GM19438 (cell line): ENCODE data around the gene TEX29.

Experiments used
- ATAC-seq: cut with Tn5 transposase; IDR thresholded peaks from one replicate; pipeline ENCODE4 v1.9.1; 2021; ENCODE audit warnings: low read depth; ENCODE audit not compliant: unreplicated experiment

The TEX29 gene

GRCh38 chr13:111388851-111389500, 68.5 kb downstream of the TEX29 start:
- no peak for ATAC-seq

- ATAC-seq = no peak
These were observed 69.4 kb downstream of the TEX29 start for GRCh38 chr13:111389621-111390521.

GRCh38 chr13:111390522-111391270, 70.3 kb downstream of the TEX29 start:
- ATAC-seq = no peak

GRCh38 chr13:111392486-111392885, 72.0 kb downstream of the TEX29 start:
- no peak for ATAC-seq

GRCh38 chr13:111393221-111393790, 72.9 kb downstream of the TEX29 start:
- ATAC-seq = no peak
